A172 (cell line): Measurements from ENCODE around the gene DYRK1A. TPM values are rescaled to one million over a fixed set of nuclear protein-coding genes. Genes with fewer than 3 reads are reported as not detected.

Source experiments
- DNase-seq: peaks from one replicate; pipeline ENCODE4 v3.0.0-alpha.2; 2015; ENCODE audit warnings: low spot score
- total RNA-seq: library from RNA; depleted of rRNA; stranded (reverse); fragments of >200 nt; shearing (Covaris generic); gene quantifications from 2 replicates; pipeline ENCODE4 v1.2.3, GENCODE V29; 2014

Gene DYRK1A
- total RNA-seq, 1 experiment from 2014 or later, result 59.0 TPM

DNA sequence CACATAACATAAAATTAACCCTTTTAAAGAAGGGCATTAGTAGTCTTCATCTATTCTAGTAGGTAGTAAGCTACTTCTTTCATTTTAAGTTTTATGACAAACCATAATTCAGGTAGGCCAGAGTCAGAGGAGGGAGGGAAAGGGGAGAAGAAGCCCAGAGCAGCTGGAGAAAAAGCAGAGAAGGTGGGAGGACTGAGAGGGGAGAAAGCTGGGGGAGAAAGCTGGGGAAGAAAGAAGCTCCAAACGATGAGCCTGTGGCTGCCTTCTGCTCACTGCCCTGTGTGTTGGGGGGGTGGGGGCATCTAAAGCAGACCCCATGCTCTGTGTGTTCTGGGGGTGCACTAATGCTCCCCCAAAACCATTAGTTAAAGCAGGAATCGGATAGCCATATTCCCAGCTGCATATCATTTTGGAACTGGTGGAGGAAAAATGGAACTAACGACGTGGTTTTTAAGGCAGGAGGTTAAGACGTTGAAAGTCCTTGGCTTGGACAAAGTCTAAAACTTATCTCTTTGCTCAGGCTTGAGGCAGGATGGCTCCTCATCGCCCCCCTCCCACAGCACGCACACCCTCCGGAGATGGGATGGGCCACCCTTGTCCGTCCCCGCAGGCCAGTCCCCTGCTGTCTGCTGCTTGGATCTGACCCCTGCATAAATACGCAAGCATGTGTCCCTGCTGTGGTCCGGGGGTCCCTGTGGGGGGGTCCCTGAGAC, 184.2 kb downstream of the DYRK1A start:
- DNase-seq, result no peak

GRCh38 chr21:37551331-37551992, 184.9 kb downstream of the DYRK1A start:
- peak; percentile 22 for DNase-seq

DNA sequence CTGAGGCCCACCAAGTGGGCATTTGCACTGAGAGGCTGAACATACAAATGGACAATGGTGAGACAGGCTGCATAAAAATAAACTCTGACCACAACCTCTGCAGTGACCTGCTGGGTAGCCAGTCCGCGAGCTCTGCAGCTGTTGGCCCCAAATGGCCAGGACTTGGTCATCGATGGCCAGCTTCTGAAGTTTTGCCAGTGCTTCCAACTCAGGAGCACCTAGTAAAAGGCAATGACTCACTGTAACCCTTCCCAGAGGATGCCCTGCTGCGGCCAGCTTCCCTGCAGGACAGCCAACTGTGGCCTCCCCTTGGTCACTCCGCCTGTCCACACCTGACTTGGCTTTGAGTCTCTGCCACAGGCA, 185.4 kb downstream of the DYRK1A start:
- DNase-seq, result peak; percentile 94

GRCh38 chr21:37552496-37553029, 186.0 kb downstream of the DYRK1A start:
- DNase-seq, result no peak

GRCh38 chr21:37553078-37553481, 186.5 kb downstream of the DYRK1A start:
- DNase-seq, result no peak

DNA sequence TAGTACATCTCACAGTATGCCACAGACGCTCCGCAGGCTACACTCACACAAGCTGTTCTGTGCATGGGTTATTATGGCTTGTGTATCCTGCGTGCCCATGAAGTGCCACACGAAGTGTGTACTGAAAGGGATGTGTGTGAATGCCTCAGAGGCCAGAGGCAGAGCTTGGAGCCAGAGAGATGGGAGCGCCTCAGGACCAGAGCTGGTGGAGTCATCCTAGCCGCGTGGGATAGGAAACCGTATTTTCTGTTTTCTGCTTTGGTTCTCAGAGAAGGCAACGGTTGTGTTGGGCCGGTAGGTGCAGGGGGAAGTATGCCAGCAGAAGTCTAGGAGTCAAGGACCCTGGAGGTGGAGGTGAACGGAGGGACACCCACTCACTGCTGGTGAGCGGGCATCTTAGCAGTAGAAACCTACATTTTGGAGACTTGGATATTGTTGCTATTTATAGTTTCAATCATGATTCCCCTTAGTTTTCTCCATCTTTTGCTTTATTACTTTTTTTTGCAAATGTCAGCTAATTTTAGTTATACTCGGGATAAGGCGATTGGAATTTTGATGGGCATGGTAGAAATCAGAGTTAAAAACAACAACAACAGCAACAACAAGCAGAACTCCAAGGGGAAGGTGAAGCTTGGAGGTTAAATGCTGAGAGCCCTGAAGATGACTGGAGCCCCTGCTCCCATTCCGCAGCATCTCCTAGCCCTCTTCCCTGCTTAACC, 188.2 kb downstream of the DYRK1A start:
- DNase-seq, result no peak

GRCh38 chr21:37555672-37556261, 189.2 kb downstream of the DYRK1A start:
- DNase-seq, result no peak

GRCh38 chr21:37557261-37557950, 190.8 kb downstream of the DYRK1A start:
- no peak for DNase-seq

DNA sequence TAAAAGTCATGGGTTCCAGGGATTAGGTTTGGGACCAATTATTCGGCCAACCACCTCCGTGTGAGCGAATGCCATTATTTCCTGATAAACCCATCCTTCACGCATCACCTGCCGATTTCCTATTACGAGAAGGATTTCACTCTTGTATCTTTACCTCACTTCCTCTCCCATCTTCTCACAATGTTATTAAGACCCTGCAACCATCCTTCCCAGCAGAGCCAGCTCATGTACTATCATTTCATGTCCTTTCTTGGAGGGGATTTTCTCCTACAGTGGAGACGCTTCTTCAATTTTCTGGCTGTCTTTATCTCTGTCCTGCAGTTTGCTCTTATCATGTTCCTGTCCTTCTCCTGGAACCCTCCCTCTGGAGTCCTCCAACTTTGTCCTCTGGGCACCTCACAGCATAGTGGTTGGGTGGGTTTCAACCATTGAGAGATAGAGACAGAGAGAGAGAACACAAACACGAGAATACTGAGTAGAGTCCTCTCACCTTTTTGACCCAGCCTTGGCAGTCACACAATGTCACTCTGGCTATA, 192.2 kb downstream of the DYRK1A start:
- no peak for DNase-seq

DNA sequence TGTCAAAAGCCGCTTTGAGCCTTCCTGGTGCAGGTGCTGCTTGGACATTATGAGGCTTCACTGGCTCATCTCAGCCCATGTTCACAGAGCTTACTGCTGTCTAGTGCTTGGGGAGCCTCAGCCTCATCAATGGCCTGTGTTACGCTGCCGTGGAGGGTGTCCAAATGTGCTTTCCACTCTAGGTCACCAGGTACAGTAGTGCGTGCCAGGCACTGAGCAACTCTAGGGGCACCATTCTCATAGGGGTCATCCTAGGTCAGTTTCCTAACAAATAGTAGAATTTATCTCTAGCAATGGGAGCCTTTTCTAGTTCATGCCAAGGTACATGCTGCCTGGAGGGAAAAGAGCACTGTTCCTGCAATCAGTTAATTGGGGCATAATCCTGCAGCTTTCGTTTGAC, 193.8 kb downstream of the DYRK1A start:
- DNase-seq, result no peak

DNA sequence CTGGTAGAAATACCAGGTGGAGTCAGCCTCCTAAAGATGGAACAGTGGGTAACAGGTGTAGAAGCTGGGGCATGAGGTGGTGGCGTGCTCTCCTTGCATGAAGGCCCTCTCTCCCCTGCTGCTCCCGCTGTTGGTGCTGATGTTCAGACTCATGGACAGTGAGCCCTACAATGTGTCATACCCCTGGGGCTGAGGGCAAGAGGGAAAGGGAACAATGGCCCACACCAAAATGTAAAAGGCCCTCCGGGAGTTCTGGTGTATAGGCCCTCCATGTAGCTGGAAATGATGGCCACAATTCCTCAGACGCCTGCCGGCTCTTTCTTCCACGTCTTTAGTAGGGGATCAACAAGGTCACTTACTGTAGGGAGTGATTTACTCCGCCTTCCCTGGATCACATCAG, 194.9 kb downstream of the DYRK1A start:
- DNase-seq, result no peak

DNA sequence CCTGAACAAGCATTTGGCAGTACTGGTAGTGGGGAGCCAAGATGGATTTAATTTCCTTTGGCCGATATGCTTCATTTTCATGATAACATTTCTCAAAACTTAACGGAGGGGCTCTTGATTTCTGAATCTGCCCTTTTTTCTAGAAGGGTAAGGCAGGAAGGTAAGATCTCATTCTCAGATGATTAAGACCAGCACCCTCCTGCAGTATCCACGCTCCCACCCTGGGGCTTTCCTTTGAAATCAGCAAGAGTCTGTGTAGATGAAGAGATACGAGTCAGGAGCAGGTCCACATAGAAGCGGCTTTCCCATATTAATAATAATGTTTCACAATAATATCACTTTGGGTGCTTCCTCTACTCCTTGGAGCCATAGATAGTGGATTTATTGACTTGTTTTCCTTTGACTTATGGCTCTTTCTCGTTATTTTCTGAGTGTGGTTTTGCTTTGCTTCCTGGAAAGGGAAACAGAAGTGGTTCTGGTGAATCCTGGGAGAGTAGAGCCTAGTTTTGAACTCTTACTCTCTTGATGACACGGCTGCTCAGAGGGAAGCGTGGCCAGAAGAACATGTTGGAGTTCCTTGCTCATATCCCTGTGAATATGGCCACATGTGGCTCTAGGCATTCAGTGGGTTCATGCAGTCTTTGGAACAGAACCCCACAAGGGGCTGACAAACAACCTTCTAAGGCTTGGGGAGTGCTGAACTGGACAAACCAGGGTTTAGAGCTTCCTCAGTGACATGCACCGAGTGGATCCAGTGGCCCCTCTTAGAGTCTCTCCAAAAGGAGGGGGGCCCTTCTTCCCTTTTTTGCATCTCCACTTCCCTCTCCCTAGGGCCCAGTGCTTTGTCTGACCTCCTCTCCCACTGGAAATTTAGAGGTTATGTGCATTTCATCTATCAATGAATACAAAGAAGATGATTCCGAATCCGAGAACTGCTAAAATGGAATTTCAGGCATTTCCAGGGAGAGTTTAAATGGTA, 195.7 kb downstream of the DYRK1A start:
- DNase-seq, result no peak

DNA sequence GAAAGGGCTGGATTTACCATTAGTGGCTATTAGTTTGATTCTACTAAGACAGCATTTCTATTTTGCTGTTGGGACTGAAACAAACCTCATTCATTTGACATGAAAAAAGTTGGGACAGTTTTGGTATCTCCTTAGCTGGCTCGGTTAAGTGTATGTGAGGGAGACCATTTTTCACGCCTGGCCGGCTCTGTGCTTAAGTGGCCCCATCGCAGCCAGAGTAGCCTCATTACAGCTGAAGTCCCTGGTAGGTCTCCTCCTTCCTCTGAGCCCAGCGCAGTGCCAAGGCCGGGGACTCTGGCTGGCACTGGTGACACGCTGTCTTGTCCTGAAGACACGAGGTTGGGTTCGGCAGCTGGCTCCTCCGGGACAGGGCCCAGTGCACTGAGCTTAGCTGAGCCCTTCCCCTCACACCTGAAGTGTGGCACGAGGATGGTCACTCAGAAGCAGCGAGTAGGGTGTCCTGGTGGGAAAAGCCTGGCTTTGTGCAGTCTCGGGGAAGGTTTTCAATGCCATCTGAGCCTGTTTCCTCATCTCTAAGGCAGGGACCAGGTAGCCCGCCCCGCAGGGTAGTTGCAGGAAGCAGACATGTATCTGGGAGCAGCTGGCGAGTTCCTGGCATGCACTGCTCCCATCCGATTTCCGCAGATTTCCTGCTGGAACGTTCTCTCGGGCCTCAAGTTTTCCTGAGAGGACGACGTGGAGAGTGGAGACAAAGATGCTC, 196.5 kb downstream of the DYRK1A start:
- no peak for DNase-seq

DNA sequence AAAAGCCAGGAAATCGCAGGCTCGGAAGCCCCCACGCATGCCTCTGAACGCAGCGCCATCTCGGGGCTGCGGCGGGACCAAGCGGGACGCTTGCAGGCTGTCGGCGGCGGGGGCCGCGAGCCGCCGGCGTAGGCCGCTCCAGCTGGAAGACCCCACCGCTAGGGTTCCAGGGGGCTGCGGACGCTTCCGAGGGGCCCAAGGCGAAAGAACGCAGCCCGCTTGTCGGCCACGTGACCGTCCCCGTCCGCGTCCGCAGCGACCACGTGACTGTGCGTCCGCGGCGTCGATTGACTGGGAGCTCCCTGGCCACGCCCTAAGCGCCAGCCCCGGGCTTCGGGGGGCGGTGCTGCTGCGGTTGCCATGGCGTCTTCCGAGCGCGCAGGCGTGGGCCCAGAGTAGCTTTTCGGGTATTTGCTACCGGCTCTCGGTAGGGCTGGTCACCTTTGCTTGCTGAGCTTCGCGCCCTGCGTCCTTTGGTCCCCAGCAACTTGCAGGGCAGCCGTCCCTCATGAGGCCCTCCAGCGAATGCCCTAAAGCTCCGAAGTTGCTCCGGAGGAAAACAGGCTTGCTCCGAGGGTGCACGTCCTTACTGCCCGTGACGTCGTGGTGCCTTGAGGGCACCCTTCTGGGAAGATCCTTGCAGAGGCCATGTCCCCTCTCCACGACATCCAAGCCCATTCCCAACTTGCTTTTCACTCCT, 197.2 kb downstream of the DYRK1A start:
- peak; percentile 93 for DNase-seq

DNA sequence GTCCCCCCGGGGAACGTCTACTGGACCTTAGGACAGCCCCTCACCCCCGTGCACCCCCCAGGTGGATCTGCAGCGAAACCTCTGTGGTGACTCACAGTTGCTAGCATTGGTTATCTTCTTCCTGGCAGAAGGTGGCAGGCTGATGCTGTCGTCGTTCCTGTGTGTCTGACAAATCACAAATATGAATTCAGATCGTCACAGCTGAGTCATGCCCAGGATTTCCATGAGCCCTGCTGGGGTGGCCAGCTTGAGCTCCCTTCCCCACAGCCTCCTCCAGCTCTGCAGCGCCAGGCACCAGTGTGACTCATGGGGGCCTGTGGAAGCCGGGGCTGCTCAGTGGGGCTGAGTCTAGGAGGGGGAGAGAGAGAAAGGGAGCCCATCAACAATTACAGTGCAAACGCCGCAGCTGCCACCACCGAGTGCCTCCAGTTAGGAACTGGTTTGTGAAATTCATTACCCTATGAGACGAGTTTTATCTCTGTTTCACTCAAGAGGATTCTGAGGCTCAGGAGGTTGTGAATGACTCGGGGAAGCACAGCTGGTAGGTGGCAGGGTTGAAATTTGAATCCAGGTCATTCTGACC, 197.9 kb downstream of the DYRK1A start:
- peak; percentile 100 for DNase-seq

GRCh38 chr21:37564924-37565529, 198.5 kb downstream of the DYRK1A start:
- DNase-seq, result peak; percentile 72

GRCh38 chr21:37565530-37566223, 199.1 kb downstream of the DYRK1A start:
- peak; percentile 79 for DNase-seq
